GM12864 (cell line): ENCODE measurements around the gene CRTAP.

ENCODE experiments used
- DNase-seq: peaks from one replicate; pipeline ENCODE4 v3.0.0-alpha.2; 2011; ENCODE audit warnings: low read depth
- H3K4me3 ChIP-seq: 2 replicates; pipeline ENCODE4 v1.5.1; 2011; ENCODE audit warnings: mild to moderate bottlenecking, low read depth, low read length, control low read depth
- TF ChIP-seq, protein P1 (sequence below): IDR thresholded peaks from 2 replicates; pipeline ENCODE4 v1.5.1; 2011; ENCODE audit warnings: low read depth, mild to moderate bottlenecking, moderate library complexity, low read length, control low read depth, inconsistent platforms; ENCODE audit errors: missing control alignments

CRTAP gene

GRCh38 chr3:33139996-33140395 is 26.2 kb downstream of the CRTAP start:
- H3K4me3 ChIP-seq, result no peak overlapping the region
- no peak for DNase-seq
- TF ChIP-seq, protein P1, sequence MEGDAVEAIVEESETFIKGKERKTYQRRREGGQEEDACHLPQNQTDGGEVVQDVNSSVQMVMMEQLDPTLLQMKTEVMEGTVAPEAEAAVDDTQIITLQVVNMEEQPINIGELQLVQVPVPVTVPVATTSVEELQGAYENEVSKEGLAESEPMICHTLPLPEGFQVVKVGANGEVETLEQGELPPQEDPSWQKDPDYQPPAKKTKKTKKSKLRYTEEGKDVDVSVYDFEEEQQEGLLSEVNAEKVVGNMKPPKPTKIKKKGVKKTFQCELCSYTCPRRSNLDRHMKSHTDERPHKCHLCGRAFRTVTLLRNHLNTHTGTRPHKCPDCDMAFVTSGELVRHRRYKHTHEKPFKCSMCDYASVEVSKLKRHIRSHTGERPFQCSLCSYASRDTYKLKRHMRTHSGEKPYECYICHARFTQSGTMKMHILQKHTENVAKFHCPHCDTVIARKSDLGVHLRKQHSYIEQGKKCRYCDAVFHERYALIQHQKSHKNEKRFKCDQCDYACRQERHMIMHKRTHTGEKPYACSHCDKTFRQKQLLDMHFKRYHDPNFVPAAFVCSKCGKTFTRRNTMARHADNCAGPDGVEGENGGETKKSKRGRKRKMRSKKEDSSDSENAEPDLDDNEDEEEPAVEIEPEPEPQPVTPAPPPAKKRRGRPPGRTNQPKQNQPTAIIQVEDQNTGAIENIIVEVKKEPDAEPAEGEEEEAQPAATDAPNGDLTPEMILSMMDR, result no peak

DNA sequence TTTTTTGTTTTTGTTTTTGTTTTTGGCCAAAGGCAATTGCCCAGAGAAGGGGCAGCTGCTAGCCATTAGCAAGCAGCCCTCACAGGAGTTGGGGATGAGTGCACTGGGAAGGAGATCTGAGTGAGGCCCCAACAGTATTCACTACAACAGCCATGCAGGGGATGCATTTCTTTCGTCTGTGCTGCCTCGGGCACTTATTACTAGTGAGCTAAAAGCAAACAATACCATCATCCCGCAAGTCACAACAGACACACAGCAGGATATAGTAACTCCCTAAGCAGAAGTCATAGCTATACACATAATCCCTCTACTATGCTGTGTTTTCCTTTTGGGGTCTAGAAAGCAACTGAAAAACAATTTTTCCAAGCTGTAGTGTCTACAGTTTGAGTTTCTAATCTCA is 27.2 kb downstream of the CRTAP start:
- DNase-seq, result no peak
- TF ChIP-seq, protein P1, result no peak
- H3K4me3 ChIP-seq, result no peak overlapping the region

GRCh38 chr3:33144433-33144832 is 30.6 kb downstream of the CRTAP start:
- TF ChIP-seq, protein P1, result peak; percentile 70
- no peak for DNase-seq
- no peak overlapping the region for H3K4me3 ChIP-seq

DNA sequence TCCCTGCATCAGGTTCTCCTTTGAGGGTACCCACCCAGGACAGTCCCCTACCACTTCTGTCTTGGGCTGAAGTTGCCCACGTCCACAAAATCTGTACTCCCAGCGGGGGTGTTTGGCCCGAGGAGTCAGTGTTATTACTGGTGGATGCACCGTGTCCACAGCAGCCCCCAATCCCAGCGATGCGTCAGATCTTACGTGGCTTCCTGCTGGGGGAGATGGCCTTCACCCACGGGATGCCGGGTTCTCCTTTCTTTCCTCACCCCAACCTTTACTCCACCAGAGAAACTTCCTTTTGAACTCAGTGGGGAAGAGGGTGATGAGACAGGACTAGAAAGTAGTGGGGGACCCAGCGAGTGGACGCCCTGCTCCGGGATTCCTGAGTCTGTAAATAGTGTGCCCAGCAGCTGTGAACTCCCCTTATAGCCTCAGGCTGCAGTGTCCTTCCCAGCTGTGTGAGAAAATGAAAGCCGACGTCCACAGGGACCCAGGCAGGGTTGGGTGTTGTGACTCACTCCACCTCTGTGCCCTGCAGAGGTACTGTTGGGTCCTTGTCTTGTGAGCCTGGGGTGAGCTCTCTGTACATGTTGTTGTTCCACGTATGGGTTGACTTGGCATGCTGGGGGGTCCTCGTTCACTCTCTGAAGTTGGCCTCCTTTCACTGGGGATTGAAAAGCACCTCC is 31.5 kb downstream of the CRTAP start:
- DNase-seq, result no peak
- H3K4me3 ChIP-seq, result no peak overlapping the region
- TF ChIP-seq, protein P1, result no peak

DNA sequence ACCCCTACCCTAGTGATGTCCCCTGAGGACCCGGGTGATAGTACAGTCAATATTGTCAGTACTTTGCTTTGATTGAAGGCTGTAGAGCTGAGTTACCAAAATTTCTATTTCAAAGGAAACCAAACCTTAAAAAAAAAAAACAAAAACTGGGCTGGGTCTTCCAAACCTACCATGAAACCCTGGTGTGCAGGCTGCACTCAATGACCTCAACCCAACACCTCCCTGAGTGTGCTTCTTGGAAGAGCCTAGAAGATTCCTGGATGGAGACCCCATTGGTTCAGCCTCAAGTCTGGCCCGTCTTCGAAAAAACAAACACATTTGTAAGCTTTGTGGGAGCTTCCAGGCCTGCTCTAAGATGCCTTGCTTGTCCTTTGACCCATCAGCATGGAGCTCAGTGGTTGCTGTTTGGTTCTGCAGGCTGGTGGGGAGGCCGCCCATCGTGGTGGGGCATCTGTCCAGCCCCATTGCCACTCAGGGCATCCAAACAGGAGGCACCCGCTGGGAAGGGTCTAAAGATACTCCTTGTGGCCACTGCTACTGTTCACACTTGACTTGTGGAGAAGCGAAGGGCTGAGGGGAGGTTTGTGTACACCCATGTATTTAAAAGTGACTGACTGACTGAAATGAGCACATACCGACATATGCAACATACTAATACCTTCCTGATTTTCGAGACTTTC is 32.2 kb downstream of the CRTAP start:
- H3K4me3 ChIP-seq, result no peak overlapping the region
- TF ChIP-seq, protein P1, result no peak
- DNase-seq, result no peak

DNA sequence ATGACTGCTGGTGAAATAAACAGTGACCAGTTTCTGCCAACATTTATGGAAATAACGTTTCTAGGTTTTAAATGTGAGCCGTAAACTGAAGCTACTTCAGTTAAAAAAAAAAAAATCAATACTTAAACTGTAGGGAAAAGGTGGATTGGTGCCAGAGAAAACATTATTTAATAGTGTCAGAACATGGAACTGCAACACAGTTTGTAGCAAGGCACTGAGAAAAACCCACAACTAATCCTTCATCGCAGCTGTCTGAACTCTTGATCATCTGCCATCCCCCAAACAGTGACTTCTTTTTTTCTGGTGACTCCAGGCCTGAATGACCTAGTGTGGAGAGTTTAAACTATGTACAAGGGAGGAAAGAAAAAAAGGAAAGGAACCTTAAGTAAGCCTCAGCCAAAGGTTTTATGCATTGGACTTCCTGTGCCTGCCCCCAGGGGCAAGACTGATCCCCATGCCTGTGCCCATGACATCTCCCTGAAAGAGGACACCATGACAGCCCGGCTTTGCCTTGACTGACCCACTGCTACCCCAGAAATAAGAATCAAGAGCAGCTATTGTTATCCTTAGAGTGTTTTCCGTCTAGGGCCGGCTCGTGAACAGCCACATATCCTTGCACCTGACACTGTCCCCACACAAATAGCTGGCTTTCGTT is 33.1 kb downstream of the CRTAP start:
- TF ChIP-seq, protein P1, result no peak
- no peak overlapping the region for H3K4me3 ChIP-seq
- DNase-seq, result no peak

DNA sequence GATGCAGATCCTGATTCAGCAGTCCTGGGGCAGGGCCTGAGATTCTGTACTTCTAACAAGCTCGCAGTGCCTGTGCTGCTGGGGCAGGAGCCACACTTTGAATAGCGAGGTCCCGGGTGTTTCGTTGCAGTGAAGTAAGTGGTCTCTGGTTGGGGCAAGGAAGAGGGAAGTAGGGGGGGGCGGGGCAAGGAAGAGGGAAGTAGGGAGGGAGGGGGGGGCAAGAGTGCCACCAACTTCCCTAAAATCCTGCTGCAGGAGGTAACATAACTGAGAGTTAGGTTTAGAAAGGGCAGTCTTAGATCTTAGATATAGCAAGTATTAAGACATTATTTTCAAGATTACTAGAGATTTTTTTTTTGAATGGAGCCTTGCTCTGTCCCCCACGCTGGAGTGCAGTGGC is 35.5 kb downstream of the CRTAP start:
- no peak overlapping the region for H3K4me3 ChIP-seq
- no peak for DNase-seq
- TF ChIP-seq, protein P1, result no peak
